ENCODE data around the gene KCNAB3.
"Not testable (repeated sequence)": the region's sequence is repeated elsewhere in the genome, so short reads cannot be mapped to it uniquely, and the experiment has no call there.

Gene KCNAB3

GRCh38 chr17:7929158-7930023 is at the start of gene KCNAB3:
Gene KCNAB3 (minus strand): TSS chr17:7929856. CDS start chr17:7929435, 421 bp downstream.
- peak; percentile 71 for DNase-seq

DNA sequence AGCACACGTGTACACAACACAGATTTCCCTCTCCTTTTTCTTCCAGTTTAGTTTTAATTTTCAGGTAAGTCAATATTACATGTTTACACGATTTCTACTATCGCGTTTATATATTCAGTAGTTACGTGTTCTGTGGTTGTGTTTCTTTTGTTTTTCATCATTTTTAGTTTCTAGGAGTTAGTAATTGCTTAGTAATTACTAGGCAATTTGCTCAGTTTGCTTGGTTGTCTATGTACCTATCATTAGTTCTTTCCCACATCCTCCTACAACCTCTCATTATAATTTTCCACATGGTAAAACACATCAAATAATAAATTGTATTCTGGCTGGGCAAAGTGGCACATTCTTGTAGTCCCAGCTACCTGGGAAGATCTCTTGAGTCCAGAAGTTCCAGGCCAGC is 48.1 kb upstream of the KCNAB3 start:
- no peak for DNase-seq

GRCh38 chr17:7977039-7977438 is 47.4 kb upstream of the KCNAB3 start:
- DNase-seq = no peak

- DNase-seq = no peak
Observed at GRCh38 chr17:7974638-7975131, 45.0 kb upstream of the KCNAB3 start.

- no peak for DNase-seq
Observed at GRCh38 chr17:7972131-7972785, 42.6 kb upstream of the KCNAB3 start.

GRCh38 chr17:7971651-7972050 is 42.0 kb upstream of the KCNAB3 start:
- no peak for DNase-seq

DNA sequence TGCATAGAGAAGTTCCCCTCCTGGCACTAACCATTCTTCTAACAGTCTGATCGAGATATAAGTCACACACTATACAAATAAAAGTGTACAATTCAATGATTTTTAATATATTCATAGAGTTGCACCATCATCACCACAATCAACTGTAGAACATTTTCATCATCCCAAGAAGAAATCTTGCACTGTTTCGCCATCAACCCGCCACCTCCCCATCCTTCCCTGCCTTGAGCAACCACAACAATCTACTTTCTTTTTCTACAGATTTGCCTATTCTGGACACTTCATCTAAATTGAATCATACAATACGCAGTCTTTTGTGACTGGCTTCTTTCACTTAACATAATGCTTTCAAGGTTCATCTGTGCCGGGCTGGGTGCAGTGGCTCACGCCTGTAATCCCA is 39.8 kb upstream of the KCNAB3 start:
- no peak for DNase-seq

GRCh38 chr17:7967751-7968150 is 38.1 kb upstream of the KCNAB3 start:
- DNase-seq = no peak

- no peak for DNase-seq
Observed at GRCh38 chr17:7961421-7961820, 31.8 kb upstream of the KCNAB3 start.

GRCh38 chr17:7959503-7960253 is 30.0 kb upstream of the KCNAB3 start:
- no peak for DNase-seq

DNA sequence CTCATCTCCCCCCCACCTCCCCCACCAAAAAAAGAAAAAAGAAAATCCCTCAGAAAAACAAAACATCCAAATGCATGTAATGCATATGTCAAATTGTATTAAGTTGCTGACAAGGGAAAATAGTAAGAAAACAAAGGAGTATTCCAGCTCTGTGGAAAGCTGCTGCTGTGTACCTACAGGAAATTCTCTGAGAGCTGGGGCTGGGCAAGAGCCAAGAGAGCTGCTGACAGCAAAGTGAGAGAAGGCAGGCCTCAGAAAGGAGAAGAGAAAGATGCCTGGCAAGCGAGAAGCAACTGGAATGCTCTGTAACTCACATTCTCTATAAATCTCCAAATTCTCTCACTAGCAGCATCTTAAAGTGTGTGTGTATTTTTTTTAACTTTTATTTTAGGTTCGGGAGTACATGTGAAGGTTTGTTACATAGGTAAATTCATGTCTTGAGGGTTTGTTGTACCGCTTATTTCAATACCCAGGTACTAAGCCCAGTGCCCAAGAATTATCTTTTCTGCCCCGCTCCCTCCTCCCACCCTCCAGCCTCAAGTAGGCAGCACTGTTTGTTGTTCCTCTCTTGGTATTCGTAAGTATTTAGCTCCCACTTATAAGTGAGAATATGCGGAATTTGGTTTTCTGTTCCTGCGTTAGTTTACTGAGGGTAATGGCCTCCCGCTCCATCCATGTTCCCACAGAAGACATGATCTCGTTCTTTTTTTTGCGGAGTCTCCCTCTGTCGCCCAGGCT is 26.7 kb upstream of the KCNAB3 start:
- peak; percentile 48 for DNase-seq

DNA sequence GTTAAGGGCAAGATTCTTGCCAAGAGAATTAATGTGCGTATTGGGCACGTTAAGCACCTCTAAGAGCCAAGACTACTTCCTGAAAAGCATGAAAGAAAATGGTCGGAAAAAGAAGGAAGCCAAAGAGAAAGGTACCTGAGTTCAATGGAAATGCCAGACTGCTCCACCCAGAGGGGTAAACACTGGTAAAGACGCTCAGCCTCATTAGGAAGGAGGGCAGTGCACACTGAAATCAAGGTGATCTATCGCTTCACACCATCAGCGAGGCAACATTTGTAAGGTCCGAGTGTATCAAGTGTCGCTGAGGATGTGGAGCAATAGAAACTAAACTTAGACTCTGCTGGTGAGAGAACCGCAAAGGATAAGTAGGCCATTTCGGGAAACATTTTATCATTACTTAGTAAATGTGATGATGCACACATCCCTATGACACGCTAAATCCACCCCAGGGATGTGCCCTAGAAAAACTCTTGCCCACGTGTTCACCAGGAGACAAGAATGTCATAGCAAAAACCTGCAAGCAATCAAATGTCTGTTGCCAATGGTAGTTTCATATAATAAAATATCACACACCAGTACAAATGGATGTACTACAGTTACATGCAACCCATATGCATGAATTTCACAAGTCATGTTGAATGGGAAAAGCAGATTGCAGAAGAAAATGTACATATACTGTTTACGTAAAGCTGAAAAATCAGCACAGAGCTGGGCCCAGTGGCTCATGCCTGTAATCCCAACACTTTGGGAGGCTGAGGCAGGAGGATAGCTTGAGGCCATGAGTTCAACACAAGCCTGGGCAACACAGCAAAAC is 26.0 kb upstream of the KCNAB3 start:
- peak; percentile 25 for DNase-seq

GRCh38 chr17:7953266-7953665 is 23.6 kb upstream of the KCNAB3 start:
- not testable (repeated sequence) for DNase-seq

DNA sequence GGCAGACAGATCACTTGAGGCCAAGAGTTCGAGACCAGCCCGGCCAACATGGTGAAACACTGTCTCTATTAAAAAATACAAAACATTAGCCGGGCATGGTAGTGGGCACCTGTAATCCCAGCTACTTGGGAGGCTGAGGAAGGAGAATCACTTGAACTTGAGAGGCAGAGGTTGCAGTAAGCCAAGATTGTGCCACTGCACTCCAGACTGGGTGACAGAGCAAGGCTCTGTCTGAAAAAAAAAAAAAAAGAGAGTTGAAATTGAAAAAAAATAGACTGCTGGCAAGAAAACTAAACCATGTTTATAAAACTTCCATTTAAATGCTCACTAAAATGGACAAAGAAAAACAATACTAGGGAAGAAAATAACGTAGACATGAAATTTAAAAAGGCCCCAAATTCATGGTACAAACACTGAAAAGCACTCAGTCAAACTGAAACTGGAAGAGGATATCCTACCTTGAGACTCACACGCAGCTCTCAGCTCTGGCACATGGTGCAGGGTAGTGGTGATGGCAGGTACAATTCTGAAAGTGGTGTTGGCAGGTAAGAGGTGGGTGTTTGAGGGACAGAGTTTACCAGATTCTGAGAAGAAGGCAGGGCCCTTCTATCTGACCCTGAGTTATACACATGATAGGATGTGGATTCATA is 21.6 kb upstream of the KCNAB3 start:
- no peak for DNase-seq

DNA sequence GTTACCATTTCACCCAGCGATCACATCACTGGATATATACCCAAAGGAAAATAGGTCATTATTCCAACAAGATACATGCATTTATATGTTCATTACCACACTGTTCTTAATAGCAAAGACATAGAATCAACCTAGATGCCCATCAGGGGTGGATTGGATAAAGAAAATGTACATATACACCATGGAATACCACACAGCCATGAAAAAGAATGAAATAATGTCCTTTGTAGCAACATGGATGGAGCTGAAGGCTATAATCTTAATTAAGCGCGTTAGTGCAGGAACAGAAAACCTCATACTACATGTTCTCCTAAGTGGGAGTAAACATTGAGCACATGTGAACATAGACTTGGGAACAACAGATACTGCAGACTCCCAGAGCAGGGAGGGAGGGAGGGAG is 20.9 kb upstream of the KCNAB3 start:
- no peak for DNase-seq

GRCh38 chr17:7947651-7948050 is 18.0 kb upstream of the KCNAB3 start:
- DNase-seq = no peak

- no peak for DNase-seq
Observed at GRCh38 chr17:7946441-7946840, 16.8 kb upstream of the KCNAB3 start.

GRCh38 chr17:7945651-7946050 is 16.0 kb upstream of the KCNAB3 start:
- no peak for DNase-seq

DNA sequence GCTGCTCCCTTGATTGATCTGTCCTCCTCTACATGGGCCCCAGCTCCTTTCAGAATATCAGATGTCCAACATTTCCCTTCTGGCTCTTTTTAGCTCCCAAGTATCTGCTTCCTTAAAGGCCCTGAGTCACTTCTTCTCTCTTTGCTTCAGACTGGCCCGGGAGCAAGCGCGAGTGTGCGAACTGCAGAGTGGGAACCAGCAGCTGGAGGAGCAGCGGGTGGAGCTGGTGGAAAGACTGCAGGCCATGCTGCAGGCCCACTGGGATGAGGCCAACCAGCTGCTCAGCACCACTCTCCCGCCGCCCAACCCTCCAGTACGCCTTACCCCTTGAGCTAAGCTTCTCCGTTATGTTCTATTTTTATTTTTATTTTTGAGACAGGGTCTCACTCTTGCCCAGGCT is 14.7 kb upstream of the KCNAB3 start:
- DNase-seq = no peak

GRCh38 chr17:7943291-7943690 is 13.6 kb upstream of the KCNAB3 start:
- no peak for DNase-seq

GRCh38 chr17:7940743-7941142 is 11.1 kb upstream of the KCNAB3 start:
- no peak for DNase-seq

Measured in fibroblast of skin of right quadriceps (primary cell).